GM18499 (cell line): ENCODE measurements around the gene KRTAP6-3.

Source experiments
- ATAC-seq: cut with Tn5 transposase; IDR thresholded peaks from one replicate; pipeline ENCODE4 v1.9.1; 2021; ENCODE audit warnings: moderate number of reproducible peaks; ENCODE audit not compliant: insufficient read depth, unreplicated experiment

Gene KRTAP6-3

DNA sequence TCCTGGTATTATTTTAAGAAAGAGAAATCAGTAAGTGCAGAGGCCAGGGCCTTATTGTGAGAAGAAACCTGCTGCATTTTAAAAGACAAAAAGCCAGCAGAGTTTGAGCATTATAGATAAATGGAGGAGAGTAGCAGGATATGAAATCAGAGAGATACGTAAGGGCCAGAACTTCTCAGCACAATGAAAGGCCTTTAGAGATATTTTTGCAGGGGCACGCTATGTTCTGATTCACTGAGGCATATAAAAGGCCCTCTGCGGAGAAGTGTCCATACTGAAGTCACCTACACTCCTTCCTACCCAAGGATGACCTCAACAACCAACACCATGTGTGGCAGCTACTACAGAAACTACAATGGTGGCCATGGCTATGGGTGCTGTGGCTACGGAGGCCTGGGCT lies at the start of gene KRTAP6-3:
KRTAP6-3 (plus strand) TSS at position 301 of the 400 bp plus-strand sequence; CDS start at position 307, 6 bp downstream.
- no peak for ATAC-seq

DNA sequence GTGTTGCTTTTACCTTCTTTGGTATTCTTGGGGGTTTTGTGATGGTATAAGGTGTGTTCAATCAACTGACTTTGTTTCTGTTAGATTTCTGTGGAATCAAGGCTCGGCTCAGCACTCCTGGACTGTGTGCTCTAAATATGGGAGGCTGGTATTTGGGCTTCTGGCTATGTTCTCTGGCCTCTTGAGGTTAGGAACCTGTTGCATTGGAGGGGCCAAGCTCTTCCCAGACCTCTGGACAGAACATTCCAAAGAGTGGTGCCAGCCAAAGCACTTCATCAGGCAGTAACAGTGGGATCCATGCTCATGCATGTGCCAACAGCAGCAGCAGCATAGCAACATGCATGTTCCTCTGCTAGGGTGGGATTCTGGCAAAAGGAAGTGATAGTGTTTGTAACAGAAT lies 39.5 kb upstream of the KRTAP6-3 start:
- ATAC-seq = no peak

- ATAC-seq = no peak
Observed at GRCh38 chr21:30555095-30555494, 37.1 kb upstream of the KRTAP6-3 start.

GRCh38 chr21:30561264-30561895 lies 30.9 kb upstream of the KRTAP6-3 start, which contains the start of gene KRTAP19-7:
KRTAP19-7 (minus strand) TSS chr21:30561314; CDS start chr21:30561289, 25 bp downstream.
- ATAC-seq = no peak

DNA sequence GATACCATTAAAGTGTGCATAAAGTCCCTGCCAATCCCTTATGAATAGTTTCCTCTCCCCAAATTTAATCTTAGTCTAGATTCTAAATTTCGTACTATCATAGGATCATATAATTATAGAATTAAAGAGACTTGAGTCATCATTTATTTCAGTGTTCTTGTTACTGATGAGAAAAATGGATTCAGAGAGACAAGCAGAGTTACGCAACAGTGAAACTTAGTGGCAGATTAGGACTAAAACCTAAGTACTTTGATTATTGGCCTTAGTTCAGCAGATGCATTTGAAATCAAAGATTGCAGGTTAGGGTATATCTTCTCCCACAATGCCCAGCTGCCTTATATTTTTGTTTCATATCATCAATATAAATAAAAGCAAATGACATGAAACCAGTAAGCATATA lies 30.3 kb upstream of the KRTAP6-3 start:
- no peak for ATAC-seq

- no peak for ATAC-seq
Observed at GRCh38 chr21:30563072-30563471, 29.2 kb upstream of the KRTAP6-3 start.

DNA sequence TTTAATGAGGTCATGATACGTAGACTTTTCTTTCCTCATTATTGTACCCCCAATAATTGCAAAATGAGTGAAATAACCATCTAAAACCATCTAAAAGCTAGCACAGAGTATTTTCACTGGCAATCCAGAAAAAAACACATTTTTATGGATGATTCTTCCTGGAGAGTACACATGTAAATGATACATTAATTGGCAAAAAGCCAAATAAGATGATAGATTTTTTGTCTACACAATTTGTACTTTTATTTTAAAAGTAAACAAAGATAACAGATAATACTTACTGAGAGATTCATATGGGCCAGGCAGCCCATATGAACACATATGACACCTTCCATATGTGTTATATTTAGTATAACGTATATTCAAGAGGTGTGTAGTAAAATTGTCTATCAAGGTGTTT lies 28.6 kb upstream of the KRTAP6-3 start:
- no peak for ATAC-seq

DNA sequence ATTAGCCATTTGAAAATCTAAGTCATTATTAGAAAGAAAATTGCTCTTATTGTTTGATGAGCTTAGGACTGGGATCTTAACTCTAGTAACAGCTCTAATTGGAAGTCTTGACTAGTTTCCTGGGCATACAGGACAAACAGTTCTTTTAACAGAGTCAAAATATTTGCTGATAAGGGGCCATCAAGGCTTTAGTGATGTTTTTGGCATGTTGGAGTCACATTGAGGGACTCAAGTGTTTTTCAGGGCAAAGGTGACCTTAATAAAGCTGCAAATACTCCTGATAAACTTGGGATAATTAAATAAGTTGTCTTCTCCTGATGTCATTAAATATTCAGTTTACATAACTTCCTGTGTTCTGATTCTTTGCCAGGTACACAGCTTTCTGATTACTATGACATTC lies 24.6 kb upstream of the KRTAP6-3 start:
- ATAC-seq = no peak

DNA sequence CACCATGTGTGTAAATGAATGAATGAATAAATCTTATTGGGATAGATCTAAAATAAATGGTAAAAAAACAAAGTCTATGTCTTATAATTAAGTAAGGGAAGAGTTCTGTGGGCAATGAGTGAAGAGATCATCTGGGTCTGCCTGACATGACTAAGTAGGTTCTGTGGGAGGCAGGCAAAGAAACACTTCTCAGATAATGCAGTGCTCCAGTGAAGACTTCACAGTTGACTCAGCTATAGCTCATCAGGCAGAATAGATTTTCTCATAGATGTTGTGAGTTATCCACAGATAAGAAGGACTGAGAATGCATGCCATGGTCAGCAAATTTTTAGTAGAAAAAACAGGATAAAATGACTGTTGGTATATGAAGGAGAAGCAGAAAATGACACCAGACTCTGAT lies 14.5 kb upstream of the KRTAP6-3 start:
- ATAC-seq = no peak

GRCh38 chr21:30579346-30579745 lies 12.9 kb upstream of the KRTAP6-3 start:
- ATAC-seq = no peak

DNA sequence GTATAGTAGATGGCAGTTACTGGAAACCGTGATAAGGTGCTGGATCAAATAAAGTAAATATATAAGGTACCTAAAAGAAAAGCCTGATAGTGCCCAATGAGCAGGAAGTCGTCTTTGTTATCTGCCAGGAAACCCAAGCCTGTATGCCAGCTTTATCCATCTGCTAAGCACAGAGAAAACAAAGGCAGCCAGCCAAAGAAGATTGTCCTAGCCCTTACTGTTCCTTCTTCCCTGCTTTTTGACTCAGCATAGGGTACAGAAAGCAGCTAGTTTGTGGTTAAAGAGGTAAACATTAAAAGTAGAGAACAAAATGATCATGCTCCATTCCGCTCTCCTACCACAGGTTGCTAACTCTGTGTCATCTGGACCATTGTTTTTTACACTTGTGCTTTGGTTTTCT lies 12.1 kb upstream of the KRTAP6-3 start:
- no peak for ATAC-seq

GRCh38 chr21:30582870-30583269 lies 9.4 kb upstream of the KRTAP6-3 start:
- ATAC-seq = no peak

- no peak for ATAC-seq
Observed at GRCh38 chr21:30590297-30590696, 1.9 kb upstream of the KRTAP6-3 start, which contains the start of gene KRTAP22-2. KRTAP22-2 (minus strand) TSS chr21:30590397.

DNA sequence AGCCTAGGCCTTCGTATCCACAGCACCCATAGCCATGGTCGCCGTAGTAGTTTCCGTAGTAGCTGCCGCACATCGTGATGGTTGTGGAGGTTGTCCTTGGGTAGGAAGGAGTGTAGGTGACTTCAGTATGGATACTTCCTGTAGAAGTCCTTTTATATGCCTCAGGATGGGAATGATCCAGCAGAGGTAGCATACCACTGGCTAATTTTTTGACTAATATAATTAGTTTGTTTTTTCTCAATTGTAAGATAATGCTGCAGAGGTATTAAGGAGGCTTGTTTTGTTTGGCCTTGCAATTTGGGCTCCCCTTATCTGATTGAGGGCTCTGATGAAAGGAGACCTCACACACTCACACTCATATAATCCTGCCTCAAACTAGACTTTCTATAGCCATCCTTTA lies 6.6 kb downstream of the KRTAP6-3 start, which contains the start of gene KRTAP6-2:
KRTAP6-2 (minus strand) TSS at position 101 of the 400 bp plus-strand sequence; CDS start at position 73, 28 bp downstream.
- ATAC-seq = no peak

- ATAC-seq = no peak
Observed at GRCh38 chr21:30600787-30601186, 8.5 kb downstream of the KRTAP6-3 start, which contains the start of gene KRTAP22-1. KRTAP22-1 (plus strand) TSS chr21:30601087.

GRCh38 chr21:30605968-30606367 lies 13.7 kb downstream of the KRTAP6-3 start:
- ATAC-seq = no peak

DNA sequence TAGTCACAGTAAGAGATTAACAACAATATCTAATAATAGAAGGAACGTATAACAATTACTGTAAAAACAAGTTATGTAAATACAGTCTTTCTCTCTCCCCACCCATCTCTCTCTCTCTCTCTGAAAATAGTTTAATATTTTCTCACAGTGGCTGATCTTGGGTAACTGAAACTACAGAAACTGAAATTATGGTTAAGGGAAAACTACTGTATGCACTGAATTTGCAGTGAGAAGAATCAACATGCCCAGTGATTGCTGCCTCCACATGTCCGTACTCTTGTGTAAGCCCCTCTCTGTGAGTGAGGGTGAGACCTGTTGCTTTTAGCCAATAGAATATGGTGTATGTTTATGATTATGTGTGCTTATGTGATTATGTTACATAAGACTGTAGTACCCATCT lies 19.9 kb downstream of the KRTAP6-3 start:
- no peak for ATAC-seq

GRCh38 chr21:30613836-30614235 lies 21.6 kb downstream of the KRTAP6-3 start, which contains the start of gene KRTAP6-1:
KRTAP6-1 (minus strand) TSS chr21:30613930; CDS start chr21:30613904, 26 bp downstream.
- ATAC-seq = no peak

GRCh38 chr21:30615199-30615598 lies 23.0 kb downstream of the KRTAP6-3 start:
- ATAC-seq = no peak

GRCh38 chr21:30616125-30616524 lies 23.9 kb downstream of the KRTAP6-3 start, which contains the start of gene KRTAP20-1:
KRTAP20-1 (plus strand) TSS chr21:30616425; CDS start chr21:30616455, 30 bp downstream.
- ATAC-seq = no peak

GRCh38 chr21:30620080-30620479 lies 27.8 kb downstream of the KRTAP6-3 start:
- no peak for ATAC-seq

- no peak for ATAC-seq
Observed at GRCh38 chr21:30620522-30620921, 28.3 kb downstream of the KRTAP6-3 start, which contains the start of gene KRTAP20-4. KRTAP20-4 (plus strand) TSS chr21:30620627.
